IPS-18c (cell line): Measurements from ENCODE around the gene CALR.

ENCODE experiments used
- H3K4me3 ChIP-seq: 2 replicates; pipeline ENCODE4 v1.7.0; 2013; ENCODE audit warnings: low read depth, mild to moderate bottlenecking, low read length, moderate library complexity; ENCODE audit not compliant: insufficient read depth
- H3K9me3 ChIP-seq: one replicate; pipeline ENCODE4 v1.6.1; 2013; ENCODE audit warnings: mild to moderate bottlenecking, low read length, moderate library complexity; ENCODE audit not compliant: control insufficient read depth, insufficient read depth

Gene CALR

GRCh38 chr19:12930002-12930645 lies 8.3 kb upstream of the CALR start:
- H3K4me3 ChIP-seq, result no peak overlapping the region
- H3K9me3 ChIP-seq, result no peaks in the 10 kb centered on the region

- H3K4me3 ChIP-seq, result peak overlapping the region; percentile 100
Observed at GRCh38 chr19:12932392-12933286, 5.8 kb upstream of the CALR start.

GRCh38 chr19:12933287-12934072 lies 4.9 kb upstream of the CALR start, which contains the start of gene FARSA:
Gene FARSA, minus strand, starts transcription at chr19:12933711. Its CDS starts 15 bp downstream, at chr19:12933696.
- no peaks in the 10 kb centered on the region for H3K9me3 ChIP-seq
- H3K4me3 ChIP-seq, result peak within 1 kb of the TSS; percentile 100

More at GRCh38 chr19:12932392-12933286, 5.8 kb upstream of the CALR start:
- H3K9me3 ChIP-seq, result no peaks in the 10 kb centered on the region

GRCh38 chr19:12935071-12935470 lies 3.3 kb upstream of the CALR start:
- H3K9me3 ChIP-seq, result no peaks in the 10 kb centered on the region
- H3K4me3 ChIP-seq, result no peak overlapping the region

GRCh38 chr19:12936582-12936981 lies 1.8 kb upstream of the CALR start:
- no peak overlapping the region for H3K4me3 ChIP-seq

GRCh38 chr19:12937093-12937926 lies 1.1 kb upstream of the CALR start:
- Histone ChIP-seq H3K9me3 (no peaks in the 10 kb centered on the region), H3K4me3 (peak overlapping the region; percentile 57)

More at GRCh38 chr19:12936582-12936981, 1.8 kb upstream of the CALR start:
- no peaks in the 10 kb centered on the region for H3K9me3 ChIP-seq

- Histone ChIP-seq H3K4me3 (peak overlapping the region; percentile 99), H3K9me3 (no peaks in the 10 kb centered on the region)
Observed at GRCh38 chr19:12938779-12939601, 581 bp downstream of the CALR start.

GRCh38 chr19:12939975-12940423 lies 1.6 kb downstream of the CALR start:
- peak overlapping the region; percentile 99 for H3K4me3 ChIP-seq
- H3K9me3 ChIP-seq, result no peaks in the 10 kb centered on the region

GRCh38 chr19:12940897-12941296 lies 2.5 kb downstream of the CALR start:
- no peak overlapping the region for H3K4me3 ChIP-seq

GRCh38 chr19:12943437-12944044 lies 5.1 kb downstream of the CALR start:
- Histone ChIP-seq H3K9me3 (no peaks in the 10 kb centered on the region), H3K4me3 (no peak overlapping the region)

More at GRCh38 chr19:12940897-12941296, 2.5 kb downstream of the CALR start:
- no peaks in the 10 kb centered on the region for H3K9me3 ChIP-seq

GRCh38 chr19:12944104-12944674 lies 5.8 kb downstream of the CALR start:
- no peaks in the 10 kb centered on the region for H3K9me3 ChIP-seq
- H3K4me3 ChIP-seq, result no peak overlapping the region

GRCh38 chr19:12945479-12946091 lies 7.2 kb downstream of the CALR start, which contains the start of gene RAD23A:
Gene RAD23A, plus strand, starts transcription at chr19:12945862. Its CDS starts 87 bp downstream, at chr19:12945949.
- H3K4me3 ChIP-seq, result peak within 1 kb of the TSS; percentile 96

GRCh38 chr19:12946092-12946721 lies 7.8 kb downstream of the CALR start:
- no peaks in the 10 kb centered on the region for H3K9me3 ChIP-seq
- H3K4me3 ChIP-seq, result peak overlapping the region; percentile 96

More at GRCh38 chr19:12945479-12946091, 7.2 kb downstream of the CALR start, which contains the start of gene RAD23A:
- H3K9me3 ChIP-seq, result no peaks in the 10 kb centered on the region
